ENCODE data around the gene NPC1L1. TPM values are rescaled to one million over a fixed set of nuclear protein-coding genes. Genes with fewer than 3 reads are reported as not detected.

Gene NPC1L1
- total RNA-seq, 1 experiment from 2014 or later = 0.15 TPM

DNA sequence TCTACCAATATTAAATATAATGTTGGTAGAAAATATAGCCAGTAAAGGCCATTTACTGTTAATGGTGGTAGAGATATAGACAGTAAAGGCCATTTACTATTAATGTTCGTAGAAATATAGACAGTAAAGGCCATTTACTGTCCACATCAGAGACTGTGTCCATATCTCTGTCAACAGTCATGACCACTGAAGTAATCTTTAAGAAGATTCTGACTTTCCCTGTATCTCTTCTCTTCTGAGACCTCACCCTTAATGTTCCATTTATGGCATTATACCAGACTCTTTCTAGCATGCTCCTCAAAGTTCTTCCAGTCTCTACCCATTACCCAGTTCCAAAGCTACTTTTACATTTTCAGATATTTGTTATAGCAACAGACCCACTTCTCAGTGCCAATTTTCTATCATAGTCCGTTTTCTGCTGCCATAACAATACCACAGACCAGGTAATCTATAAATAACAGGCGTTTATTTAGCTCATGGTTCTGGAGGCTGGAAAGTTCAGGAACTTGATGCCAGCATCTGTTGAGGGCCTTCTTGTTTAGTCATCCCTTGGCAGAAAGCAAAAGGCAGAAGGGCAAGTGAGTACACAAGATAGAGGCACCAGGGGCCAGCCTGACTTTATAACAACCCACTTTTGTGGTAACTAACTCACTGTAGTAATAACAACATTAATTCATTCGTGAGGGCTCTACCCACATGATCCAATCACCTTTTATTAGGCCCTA lies 42.7 kb downstream of the NPC1L1 start (continued):
- TF ChIP-seq, protein P1, sequence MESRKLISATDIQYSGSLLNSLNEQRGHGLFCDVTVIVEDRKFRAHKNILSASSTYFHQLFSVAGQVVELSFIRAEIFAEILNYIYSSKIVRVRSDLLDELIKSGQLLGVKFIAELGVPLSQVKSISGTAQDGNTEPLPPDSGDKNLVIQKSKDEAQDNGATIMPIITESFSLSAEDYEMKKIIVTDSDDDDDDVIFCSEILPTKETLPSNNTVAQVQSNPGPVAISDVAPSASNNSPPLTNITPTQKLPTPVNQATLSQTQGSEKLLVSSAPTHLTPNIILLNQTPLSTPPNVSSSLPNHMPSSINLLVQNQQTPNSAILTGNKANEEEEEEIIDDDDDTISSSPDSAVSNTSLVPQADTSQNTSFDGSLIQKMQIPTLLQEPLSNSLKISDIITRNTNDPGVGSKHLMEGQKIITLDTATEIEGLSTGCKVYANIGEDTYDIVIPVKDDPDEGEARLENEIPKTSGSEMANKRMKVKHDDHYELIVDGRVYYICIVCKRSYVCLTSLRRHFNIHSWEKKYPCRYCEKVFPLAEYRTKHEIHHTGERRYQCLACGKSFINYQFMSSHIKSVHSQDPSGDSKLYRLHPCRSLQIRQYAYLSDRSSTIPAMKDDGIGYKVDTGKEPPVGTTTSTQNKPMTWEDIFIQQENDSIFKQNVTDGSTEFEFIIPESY (IDR thresholded peaks at IDR 0.05; ENCODE audit: extremely low read depth, insufficient replicate concordance, low read length) = no peak
- TF ChIP-seq FOSL1 (IDR thresholded peaks at IDR 0.05; ENCODE audit: low read depth) (no peak), EZH2phosphoT487 (IDR thresholded peaks at IDR 0.05; ENCODE audit: borderline replicate concordance) (no peak), ZFX (IDR thresholded peaks at IDR 0.05) (no peak), TCF7L2 (IDR thresholded peaks at IDR 0.05; ENCODE audit: borderline replicate concordance, extremely low read depth, insufficient read depth, insufficient read length) (no peak)
- TF ChIP-seq, protein P2, sequence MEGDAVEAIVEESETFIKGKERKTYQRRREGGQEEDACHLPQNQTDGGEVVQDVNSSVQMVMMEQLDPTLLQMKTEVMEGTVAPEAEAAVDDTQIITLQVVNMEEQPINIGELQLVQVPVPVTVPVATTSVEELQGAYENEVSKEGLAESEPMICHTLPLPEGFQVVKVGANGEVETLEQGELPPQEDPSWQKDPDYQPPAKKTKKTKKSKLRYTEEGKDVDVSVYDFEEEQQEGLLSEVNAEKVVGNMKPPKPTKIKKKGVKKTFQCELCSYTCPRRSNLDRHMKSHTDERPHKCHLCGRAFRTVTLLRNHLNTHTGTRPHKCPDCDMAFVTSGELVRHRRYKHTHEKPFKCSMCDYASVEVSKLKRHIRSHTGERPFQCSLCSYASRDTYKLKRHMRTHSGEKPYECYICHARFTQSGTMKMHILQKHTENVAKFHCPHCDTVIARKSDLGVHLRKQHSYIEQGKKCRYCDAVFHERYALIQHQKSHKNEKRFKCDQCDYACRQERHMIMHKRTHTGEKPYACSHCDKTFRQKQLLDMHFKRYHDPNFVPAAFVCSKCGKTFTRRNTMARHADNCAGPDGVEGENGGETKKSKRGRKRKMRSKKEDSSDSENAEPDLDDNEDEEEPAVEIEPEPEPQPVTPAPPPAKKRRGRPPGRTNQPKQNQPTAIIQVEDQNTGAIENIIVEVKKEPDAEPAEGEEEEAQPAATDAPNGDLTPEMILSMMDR (IDR thresholded peaks at IDR 0.05 in 2 of 3, conservative IDR thresholded peaks at IDR 0.05 in 1 of 3; ENCODE audit: borderline replicate concordance in 1 of 3, insufficient read depth in 1 of 3, low read depth in 2 of 3, low read length in 2 of 3) = no peak

DNA sequence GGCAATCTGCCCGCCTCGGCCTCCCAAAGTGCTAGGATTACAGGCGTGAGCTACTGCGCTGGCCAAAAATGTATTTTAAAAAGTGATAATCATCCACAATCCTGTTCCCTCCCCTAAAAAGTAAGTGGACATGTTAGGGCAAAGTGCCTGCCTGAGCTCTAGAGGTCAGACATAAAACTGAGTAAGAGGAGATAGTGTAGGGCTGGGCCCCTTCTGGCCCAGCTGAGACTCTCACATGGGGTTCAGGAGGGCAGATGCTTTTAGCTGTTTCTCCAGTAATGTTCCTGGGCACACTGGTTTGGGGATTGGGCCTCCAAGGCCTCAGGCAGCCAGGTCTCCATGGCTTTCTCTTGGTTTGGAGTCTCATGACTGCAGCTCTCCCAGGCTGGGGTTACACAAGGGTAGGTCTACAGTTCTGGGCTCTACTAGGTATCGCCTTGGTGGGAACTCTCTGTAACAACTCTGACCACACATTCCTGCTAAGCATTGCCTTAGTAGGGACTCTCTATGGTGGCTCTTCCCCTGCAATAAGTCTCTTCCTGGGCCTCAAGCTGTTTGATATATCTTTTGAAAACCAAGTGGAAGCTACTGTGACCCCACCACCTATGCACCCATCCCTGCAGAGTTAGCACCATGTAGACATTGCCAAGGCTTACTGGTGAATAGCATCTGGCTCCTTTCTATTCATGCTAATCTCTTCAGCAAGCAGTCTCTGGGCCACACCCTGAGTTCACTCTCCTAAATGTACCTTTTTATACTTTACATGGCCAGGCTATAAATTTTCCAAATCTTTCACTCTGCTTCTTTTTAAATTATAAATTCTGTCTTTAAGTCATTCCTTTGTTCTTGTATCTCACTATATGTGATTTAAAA lies 43.7 kb downstream of the NPC1L1 start:
- no TSS peak for BruUV-seq (replicated peaks)
- ChIA-PET RAD21 (ENCODE audit: low non-redundant PET in 1 of 2, low total read pairs in 2 of 2, uncharacterized antibody in 2 of 2, unreplicated experiment in 2 of 2) (no interaction called here), CTCF (no interaction called here), POLR2A (no interaction called here)
- Histone ChIP-seq H2AFZ (ENCODE audit: low read depth, low read length, poor library complexity, severe bottlenecking) (no peak overlapping the region), H3K79me2 (ENCODE audit: insufficient read depth, low read length) (no peaks in the 10 kb centered on the region), H3K9me3 (ENCODE audit: control insufficient read depth in 1 of 2, insufficient read depth in 1 of 2, low read depth in 1 of 2, low read length in 2 of 2) (no peaks in the 10 kb centered on the region), H3K9ac (ENCODE audit: low read length) (no peak overlapping the region), H3K4me2 (ENCODE audit: low read length) (no peak overlapping the region), H3K9me2 (ENCODE audit: insufficient read depth) (no peaks in the 10 kb centered on the region), H4K20me1 (ENCODE audit: insufficient read depth) (no peaks in the 10 kb centered on the region), H3K36me3 (ENCODE audit: control insufficient read depth in 1 of 2, insufficient read depth in 2 of 2, low read length in 2 of 2) (no peaks in the 10 kb centered on the region), H3K27me3 (ENCODE audit: insufficient read depth, low read length) (no peaks in the 10 kb centered on the region), H3K27ac (ENCODE audit: low read depth, low read length) (no peak overlapping the region), H3K4me1 (ENCODE audit: control insufficient read depth in 1 of 2, insufficient read depth in 2 of 2, low read length in 2 of 2) (no peaks in the 10 kb centered on the region), H3K4me3 (replicated peaks in 1 of 2; ENCODE audit: low read depth in 1 of 2, low read length in 2 of 2) (no peak overlapping the region)
- intact Hi-C loops (cut with micrococcal nuclease) = no loop called here
- DNase-seq (ENCODE audit: low read depth, low spot score) = no peak
- ATAC-seq = no peak
- TF ChIP-seq SP1 (IDR thresholded peaks at IDR 0.05; ENCODE audit: low read depth) (no peak), POLR2A (IDR thresholded peaks at IDR 0.05; ENCODE audit: borderline replicate concordance, extremely low read depth, insufficient read depth, insufficient read length) (no peak), ELF1 (IDR thresholded peaks at IDR 0.05; ENCODE audit: borderline replicate concordance, low read depth) (no peak), CBX3 (IDR thresholded peaks at IDR 0.05; ENCODE audit: low read depth) (no peak), TCF7L2 (IDR thresholded peaks at IDR 0.05; ENCODE audit: borderline replicate concordance, extremely low read depth, insufficient read depth, insufficient read length) (no peak)
- TF ChIP-seq, protein P2 (IDR thresholded peaks at IDR 0.05 in 2 of 3, conservative IDR thresholded peaks at IDR 0.05 in 1 of 3; ENCODE audit: borderline replicate concordance in 1 of 3, insufficient read depth in 1 of 3, low read depth in 2 of 3, low read length in 2 of 3) = no peak
- TF ChIP-seq, protein P3, sequence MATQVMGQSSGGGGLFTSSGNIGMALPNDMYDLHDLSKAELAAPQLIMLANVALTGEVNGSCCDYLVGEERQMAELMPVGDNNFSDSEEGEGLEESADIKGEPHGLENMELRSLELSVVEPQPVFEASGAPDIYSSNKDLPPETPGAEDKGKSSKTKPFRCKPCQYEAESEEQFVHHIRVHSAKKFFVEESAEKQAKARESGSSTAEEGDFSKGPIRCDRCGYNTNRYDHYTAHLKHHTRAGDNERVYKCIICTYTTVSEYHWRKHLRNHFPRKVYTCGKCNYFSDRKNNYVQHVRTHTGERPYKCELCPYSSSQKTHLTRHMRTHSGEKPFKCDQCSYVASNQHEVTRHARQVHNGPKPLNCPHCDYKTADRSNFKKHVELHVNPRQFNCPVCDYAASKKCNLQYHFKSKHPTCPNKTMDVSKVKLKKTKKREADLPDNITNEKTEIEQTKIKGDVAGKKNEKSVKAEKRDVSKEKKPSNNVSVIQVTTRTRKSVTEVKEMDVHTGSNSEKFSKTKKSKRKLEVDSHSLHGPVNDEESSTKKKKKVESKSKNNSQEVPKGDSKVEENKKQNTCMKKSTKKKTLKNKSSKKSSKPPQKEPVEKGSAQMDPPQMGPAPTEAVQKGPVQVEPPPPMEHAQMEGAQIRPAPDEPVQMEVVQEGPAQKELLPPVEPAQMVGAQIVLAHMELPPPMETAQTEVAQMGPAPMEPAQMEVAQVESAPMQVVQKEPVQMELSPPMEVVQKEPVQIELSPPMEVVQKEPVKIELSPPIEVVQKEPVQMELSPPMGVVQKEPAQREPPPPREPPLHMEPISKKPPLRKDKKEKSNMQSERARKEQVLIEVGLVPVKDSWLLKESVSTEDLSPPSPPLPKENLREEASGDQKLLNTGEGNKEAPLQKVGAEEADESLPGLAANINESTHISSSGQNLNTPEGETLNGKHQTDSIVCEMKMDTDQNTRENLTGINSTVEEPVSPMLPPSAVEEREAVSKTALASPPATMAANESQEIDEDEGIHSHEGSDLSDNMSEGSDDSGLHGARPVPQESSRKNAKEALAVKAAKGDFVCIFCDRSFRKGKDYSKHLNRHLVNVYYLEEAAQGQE (IDR thresholded peaks at IDR 0.05; ENCODE audit: low read depth) = no peak

Data from HCT116 (cell line).